HG02870 (cell line): ENCODE data around the gene GMDS.

Experiments used
- ATAC-seq: cut with Tn5 transposase; IDR thresholded peaks from one replicate; pipeline ENCODE4 v1.9.1; 2021; ENCODE audit warnings: mild to moderate bottlenecking, moderate library complexity; ENCODE audit not compliant: unreplicated experiment

Gene GMDS

DNA sequence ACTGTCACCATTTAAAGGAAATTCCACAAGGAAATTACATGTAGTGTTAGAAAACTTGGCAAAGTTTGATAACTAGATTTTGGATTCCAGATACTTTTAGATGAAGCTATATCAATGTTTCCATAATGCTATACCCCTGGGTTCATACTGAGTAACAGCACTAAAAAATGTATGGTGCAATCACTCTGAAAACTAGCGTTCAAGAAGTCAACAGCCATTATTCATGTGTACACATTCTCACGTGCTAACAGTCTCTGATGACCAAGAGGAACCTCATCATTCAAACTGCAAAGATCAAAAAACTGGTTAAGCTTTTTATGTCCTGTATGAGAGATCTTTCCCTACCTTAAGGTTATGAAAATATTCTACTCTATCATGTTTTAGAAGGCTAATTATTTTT is 197.6 kb downstream of the GMDS start:
- no peak for ATAC-seq

DNA sequence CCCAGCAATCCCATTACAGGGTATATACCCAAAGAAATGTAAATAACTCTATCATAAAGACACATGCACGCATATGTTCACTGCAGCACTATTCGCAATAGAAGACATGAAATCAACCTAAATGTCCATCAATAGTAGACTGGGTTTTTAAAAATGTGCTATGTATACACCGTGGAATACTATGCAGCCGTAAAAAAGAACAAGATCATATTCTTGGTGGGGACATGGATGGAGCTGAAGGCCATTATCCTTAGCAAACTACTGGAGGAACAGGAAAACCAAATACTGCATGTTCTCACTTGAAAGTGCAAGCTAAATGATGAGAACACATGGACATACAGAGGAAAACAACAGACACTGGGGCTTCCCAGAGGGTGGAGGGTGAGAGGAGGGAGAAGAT is 201.2 kb downstream of the GMDS start:
- no peak for ATAC-seq

DNA sequence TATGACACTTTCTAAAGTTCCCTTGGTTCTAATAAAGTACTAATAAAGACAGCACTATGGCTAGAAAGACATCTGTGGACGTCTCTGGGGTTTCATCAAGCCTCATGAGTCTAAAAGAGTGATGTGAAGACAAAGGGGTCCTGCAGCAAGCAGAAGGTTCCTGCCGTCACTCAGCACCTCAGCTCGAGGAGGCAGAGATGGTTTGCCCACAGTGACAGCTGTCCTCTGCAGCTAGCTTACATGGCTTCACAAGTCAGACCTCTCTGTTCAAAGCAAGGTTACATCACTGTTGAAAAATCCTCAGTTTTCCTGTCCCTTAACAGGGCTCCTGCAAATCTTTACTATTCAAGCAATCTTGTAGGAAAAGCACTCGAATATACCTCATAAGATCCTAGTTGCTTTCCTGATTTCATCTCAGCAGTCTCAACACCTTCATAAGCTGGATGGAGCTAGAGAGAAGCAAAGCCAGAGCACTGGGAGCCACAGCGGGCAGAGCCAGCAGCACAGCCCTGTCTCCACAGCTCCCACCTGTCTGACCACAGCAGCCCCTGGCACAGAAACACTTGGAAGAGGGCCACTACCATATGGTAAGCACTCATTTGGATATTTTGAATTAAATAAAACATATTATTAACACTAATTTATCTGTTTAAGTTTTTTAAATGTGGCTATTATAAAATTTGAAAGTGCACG is 202.3 kb downstream of the GMDS start:
- ATAC-seq = no peak

DNA sequence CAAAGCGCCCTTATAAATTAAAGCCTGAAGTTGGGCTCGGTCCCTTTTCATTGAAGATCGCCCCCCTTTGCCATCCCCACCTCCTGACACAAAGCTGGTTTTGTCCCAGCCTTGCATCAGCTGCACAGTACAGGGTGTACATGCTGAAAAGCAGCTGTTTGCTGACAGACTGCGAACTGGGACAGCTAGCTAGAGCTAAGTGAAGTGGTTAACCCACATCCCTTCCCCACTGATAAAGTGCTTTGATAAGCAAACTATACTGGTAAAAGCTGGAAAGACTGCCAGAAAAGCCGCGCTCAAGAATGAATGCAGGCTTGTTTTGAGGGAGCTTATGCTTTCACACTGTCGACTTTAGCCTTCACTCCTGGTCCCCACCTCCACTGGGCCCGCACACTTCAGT is 207.3 kb downstream of the GMDS start:
- ATAC-seq = no peak

DNA sequence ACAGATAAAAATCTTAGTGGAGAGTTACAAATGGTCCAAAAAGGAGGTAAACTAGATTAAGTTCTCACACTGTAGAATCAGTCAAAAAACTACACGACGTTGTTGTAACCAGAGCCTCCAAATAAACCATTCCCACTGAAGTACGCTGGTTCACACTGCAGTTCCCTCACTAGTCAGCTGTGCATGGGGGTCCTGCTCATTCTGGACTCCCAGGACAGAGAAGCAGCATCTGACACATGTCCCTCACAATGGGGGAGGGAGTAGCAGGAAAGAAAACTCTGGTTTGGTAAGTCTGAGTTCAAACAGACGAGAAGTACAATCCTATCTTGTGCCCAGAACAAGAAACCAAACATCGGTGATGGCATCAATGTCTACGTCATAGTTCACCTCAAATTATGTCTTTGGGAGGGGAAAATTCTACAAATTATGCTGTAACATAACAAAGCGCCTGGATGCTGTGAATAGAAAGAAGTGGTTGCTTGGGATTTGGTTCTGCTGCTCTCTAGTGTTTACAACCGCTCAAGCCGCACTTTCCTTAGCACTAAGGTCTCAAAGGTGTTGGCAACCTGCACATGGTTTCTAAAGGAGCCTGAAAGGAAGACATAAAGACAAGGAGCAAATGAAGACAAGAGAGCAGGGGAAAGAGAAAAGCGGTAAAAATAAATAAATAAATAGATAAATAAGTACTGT is 208.0 kb downstream of the GMDS start:
- no peak for ATAC-seq

DNA sequence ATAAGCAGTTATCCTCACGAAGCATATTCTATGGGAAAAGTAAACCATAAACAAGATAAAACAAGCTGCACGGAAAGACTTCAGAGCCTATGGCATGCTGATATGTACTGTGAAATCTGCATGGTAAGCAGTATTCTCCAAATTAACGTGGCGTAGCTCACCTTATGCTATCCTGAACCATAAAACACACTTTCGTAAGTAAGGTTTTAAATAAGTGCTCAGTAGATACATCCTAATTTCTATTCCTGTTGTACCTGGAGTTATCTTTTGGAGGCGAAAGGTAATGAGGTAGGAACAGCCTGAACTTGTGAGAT is 208.7 kb downstream of the GMDS start:
- no peak for ATAC-seq

DNA sequence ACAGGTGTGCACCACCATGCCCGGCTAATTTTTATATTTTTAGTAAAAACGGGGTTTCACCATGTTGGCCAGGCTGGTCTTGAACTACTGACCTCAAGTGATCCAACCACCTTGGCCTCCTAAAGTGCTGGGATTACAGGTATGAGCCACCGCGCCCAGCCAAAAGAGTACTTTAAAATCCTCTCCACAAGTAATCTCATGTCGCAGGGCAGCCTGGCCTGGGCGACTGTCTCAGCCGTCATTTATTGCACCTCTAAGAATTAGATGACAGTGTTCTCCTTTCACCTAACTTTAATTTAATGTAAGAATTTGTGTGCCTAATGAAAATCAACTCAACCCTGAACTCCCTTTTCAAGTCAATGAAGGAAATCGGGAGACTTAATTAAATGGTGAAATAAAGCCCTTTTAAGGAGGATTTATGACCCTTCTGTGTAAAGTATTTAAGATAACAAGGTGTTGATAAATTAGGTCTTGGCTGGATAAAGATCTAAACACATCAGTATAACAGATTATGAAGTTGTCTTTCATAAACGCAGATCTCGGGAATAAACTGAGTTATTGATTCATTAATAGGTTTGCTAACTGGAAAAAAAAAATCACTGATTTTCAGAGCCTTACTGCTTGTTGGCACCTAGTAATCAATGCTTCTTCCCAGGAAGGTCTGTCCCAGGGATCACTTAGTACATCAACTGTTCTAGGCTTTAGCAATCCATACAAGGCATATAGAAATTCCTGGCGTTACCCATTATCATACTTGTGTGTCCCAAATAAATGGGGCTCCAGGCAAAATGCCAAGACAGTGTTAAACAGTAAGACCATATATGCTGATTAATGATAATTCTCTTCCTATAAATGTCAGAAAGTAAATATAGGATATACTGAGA is 209.3 kb downstream of the GMDS start:
- no peak for ATAC-seq

DNA sequence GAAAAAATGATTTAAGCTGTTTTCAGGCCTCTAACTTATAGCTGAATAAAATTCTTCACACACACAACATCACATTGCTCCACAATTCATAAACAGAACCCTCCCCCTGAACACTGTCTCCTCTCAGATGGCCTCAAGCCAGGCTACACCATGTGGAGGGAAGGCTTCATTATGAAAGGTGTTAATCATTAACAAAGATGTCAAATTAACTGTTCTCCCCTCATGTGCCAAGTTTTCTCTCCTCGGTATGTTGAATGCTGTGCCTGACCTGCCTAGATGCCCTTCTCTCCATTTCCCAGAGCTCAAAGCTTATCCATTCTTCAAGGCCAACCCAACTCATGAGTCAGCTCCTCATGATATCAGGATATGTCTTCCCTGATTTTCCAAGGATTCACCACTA is 210.4 kb downstream of the GMDS start:
- no peak for ATAC-seq

DNA sequence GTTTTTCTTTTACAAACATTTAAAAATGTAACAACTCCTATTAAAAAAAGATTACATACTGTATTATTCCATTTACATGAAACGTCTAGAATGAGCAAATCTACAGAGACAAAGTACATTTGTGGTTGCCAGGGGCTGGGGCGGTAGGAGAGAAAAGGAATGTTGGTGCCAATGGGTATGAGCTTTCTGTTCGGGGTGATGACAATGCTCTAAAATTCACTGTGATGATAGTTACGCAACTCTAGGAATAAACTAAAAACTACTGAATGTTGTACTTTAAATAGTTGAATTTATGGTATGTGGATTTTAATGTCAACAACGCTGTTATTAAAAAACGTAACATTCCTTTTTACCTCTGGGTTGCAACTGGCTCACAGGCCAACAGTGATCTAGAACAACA is 211.1 kb downstream of the GMDS start:
- ATAC-seq = no peak

DNA sequence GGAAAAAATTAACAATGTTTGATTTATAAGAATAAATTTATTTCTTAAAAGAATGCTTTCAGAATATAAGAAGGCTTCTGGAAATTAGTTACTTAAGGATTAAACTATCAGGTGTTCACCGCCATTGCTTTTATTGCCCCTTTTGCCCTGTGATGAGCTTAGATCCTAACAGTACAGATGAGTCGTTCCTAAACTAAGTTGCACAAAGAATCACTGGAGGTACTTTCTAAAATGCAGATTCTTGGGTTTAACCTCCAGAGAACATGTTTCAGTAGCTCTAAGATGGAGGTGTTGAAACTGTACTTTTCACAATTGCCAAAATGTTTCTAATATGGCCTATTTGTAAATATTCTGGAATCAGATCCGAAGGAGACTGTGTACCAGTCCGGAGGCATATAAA is 211.9 kb downstream of the GMDS start:
- ATAC-seq = no peak

DNA sequence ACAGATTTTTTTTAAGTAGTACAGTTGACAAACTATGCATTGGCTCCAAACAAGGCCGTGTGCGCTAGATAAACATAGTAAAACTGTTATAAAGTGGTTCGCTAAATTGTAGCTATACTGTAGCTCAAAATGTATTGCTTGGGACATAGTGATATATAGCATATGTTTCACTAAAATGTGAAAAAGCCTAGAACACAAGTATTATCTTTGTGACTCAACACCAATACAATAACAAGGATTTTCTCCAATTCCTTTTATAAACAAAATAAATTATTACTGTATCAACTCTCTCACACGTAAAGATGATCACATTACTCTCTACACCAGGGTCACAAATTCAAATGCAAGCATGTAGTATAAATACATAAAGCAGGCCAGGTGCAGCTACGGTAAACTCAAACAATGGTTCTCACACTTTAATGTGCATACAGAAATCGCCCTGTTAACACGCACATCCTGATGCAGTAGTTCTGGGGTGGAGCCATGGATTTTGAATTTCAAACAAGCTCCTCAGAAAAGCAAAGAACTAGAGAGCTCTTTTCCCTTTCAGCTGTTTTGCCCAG is 214.6 kb downstream of the GMDS start:
- no peak for ATAC-seq

DNA sequence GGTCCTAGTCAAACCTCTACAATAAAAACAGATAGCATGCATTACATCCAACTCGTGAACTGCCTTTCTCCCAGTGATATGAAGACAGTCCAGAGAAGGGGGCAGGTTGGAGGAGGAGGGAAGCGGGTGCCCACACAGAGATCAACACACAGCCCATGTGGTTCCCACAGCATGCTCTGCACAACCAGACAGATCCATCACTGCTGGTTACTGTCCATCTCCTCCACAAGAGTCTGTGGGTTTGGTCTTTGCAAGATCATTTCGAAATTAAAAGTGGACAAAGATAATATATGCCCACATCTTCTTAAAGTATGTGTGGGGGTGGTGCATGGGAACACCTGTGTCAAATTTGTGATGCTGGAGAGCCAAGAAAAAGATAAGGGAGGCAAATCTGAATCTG is 215.5 kb downstream of the GMDS start:
- ATAC-seq = no peak

DNA sequence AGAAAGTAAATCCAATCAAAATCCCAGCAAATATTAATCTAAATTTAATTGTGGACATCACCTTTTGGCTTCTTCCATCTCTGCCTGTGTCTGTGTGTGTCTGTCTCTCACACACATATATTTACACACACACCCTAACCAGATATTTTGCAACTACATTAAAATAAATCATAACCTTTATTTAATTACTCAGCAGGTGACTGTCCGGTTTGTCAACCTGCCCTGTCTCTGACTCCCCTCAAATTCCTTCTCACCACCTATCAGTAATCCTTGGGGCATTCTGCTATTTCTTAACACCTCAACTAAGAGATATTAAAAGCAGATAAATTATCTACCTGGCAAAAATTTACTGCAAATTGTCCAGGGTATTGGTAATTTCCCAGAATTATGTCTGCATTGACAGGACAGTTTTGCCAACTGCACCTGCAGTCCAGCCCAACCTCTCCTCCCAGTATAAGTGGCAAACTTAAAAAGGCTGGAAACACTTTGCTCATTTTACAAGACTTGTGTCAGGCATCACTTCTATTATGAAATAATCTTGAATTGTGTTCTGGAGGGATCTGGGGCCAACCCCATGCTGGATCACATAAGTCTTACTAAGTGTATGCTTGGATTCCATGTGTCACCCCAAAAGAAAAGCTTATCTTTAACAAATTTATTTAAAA is 216.1 kb downstream of the GMDS start:
- no peak for ATAC-seq

DNA sequence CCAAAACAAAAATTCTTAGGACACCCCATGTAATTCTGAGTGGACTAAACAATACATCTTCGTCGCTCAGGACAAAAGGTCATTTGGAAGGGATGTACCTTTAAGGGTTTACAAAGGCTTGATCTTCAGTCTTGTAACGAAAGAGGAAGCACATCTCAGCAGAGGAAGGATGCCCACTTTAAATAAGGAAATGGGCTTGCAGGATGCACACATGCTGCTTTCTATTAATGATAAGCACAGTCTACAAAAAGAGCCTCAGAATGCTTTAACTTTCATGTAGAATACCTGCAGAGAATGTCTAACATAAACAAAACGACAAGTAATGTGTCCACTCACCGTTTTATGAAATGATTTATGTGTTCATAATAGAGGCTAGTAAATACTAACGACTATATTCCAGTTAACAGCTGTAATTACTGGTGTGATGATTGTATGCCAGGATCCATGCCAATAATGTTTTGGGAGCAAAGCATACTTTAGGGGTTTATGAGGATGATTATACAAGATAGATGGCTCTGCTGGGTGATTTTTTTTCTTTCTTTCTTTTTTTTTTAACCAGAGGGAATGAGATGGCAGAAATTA is 216.9 kb downstream of the GMDS start:
- ATAC-seq = no peak

DNA sequence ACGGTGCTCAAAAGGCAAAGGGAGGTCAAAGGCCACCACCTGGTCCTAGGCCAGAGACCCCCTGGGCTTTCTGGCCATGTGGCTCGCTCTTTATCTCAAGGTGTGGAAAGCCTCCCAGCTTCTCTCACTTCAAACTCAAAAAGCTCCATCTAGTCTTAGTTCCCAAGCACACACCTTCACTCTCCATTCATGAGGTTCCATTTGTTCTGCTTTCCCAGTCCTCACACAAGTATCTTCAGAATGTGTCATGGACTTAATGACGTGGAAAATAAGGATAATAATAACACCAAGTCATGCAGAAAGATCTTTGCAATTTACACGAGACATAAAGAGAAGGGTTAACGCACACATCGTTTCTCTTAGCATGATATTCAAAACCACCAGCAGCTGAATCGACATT is 219.3 kb downstream of the GMDS start:
- no peak for ATAC-seq

DNA sequence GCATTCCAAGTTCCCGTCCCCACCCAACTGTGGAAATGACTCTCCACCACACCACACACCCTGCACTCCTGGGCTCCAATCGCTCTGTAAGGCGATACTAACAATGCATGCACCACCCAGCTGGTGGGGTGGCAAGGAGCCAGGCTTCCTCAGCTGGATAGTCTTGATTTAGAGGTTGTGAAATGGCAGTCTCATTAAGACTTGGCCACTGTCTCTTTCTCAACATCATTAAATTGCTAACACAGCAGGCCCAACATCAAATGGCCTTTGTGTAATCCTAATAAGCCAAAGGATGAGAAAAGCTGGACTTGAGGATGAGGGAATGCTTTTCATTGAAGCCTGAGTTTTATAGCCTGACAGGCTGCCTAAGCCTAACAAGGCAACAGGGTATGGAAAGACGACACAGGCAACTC is 223.7 kb downstream of the GMDS start:
- ATAC-seq = no peak

DNA sequence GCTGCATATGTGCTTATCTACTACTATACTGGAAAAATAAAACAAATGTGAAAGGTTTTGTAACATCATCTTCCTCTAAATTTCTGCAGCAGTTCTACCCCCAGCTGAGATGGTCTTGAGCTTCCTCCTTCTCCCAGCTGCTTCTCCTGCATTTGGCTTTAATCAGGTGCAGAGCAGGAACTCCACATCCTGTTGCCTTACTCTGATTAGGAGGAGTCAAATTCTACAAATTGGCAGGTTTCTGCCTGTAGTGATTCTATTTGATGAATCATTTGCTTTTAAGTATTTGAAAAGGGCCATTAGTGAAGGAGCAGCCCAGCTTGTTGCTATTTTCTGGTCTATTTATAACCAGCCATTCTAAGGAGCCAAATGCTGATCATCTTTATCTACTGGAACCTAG is 224.5 kb downstream of the GMDS start:
- no peak for ATAC-seq

DNA sequence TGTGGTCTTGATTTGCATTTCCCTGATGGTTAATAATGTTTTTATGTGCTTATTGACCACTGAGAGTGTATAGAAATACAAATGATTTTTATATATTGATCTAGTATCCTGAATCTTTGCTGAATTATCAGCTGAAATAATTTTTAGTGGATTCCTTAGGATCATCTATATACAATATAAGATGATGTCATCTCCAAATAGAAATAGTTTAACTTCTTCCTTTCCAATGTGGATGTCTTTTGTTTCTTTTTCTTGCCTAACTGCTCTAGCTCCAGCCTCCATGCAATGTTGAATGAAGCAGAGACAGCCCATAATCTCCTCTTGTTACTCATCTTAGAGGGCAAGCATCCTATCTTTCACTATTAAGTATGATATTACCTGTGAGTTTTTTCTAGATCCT is 226.4 kb downstream of the GMDS start:
- ATAC-seq = no peak

DNA sequence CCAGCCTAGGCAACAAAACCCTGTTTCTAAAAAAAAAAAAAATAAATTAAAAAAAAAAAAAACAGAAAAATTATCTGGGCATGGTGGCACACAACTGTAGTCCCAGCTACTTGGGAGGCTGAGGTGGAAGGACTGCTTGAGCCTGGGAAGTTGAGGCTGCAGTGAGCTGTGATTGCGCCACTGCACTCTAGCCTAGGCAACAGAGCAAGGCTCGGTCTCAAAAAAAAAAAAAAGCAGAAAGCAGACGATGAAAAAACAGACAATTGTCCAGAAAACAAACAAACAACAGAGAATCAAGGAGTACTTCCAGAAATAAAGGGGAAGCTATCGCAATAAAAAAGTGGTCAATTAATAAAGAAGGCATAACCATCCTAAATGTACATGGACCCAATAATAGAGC is 229.4 kb downstream of the GMDS start:
- no peak for ATAC-seq

DNA sequence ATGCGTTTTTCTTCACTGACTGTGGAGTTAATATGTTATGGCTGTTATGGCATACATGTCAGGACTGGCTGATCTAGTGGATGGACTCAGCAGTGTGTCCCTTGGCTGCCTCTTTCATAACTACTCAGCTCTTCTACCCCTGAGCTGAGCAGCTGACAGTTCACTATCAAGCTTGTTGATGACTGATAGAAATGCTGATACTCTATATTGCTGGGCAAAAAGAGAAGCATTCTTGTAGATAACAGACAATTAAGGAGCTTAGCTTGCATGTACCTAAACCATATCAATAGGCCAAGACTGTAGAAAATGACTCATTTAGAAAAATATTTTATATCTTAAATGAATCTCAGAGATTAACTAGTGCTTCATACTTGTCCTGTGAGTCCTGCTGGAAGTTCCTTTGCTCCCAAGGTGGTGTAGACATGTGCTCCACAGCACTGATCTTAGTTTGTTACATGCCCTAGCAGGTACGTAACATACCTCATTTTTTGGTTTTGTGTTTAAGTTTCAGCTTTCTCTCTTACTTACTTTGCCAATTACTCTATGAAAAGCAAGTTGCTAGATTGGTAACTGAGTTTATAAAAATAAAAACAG is 236.9 kb downstream of the GMDS start:
- no peak for ATAC-seq
